Naive B cell (primary cell): Measurements from ENCODE around the gene SHISA7. TPM values are rescaled to one million over a fixed set of nuclear protein-coding genes. Genes with fewer than 3 reads are reported as not detected.

Experiments used
- ATAC-seq, 2 donors: fragments of 150-1000 bp; cut with Tn5 transposase; 2 replicates each; pipeline ENCODE4 v1.10.0; 2021; ENCODE audit warnings: low read depth in 2 of 2, mild to moderate bottlenecking in 2 of 2, moderate library complexity in 2 of 2
- DNase-seq: peaks from one replicate; pipeline ENCODE4 v3.0.0; 2022
- H3K27ac Mint-ChIP-seq, 6 donors: one replicate each; pipeline ENCODE4 v1.8.0; 2020 to 2022; ENCODE audit warnings: mild to moderate bottlenecking in 6 of 6, mixed read lengths in 6 of 6, moderate library complexity in 5 of 6, inconsistent platforms in 2 of 6
- H3K27me3 Mint-ChIP-seq, 3 donors: one replicate each; pipeline ENCODE4 v1.8.0; 2021 to 2022; ENCODE audit warnings: mixed read lengths in 3 of 3, mild to moderate bottlenecking in 1 of 3
- H3K36me3 Mint-ChIP-seq, 2 donors: one replicate each; pipeline ENCODE4 v1.8.0; 2020 to 2022; ENCODE audit warnings: mixed read lengths in 2 of 2, inconsistent platforms in 1 of 2, mild to moderate bottlenecking in 1 of 2
- H3K4me1 Mint-ChIP-seq, 3 donors: one replicate each; pipeline ENCODE4 v1.8.0; 2020 to 2022; ENCODE audit warnings: mixed read lengths in 3 of 3, inconsistent platforms in 1 of 3, mild to moderate bottlenecking in 1 of 3, moderate library complexity in 1 of 3
- H3K4me3 Mint-ChIP-seq, 8 donors: one replicate each; pipeline ENCODE4 v1.8.0; 2020 to 2022; ENCODE audit warnings: mild to moderate bottlenecking in 8 of 8, mixed read lengths in 8 of 8, moderate library complexity in 8 of 8, inconsistent platforms in 2 of 8
- H3K9me3 Mint-ChIP-seq, 7 donors: one replicate each; pipeline ENCODE4 v1.8.0; 2020 to 2022; ENCODE audit warnings: mixed read lengths in 7 of 7, mild to moderate bottlenecking in 5 of 7, inconsistent platforms in 2 of 7, moderate library complexity in 1 of 7
- polyA plus RNA-seq, 6 donors: library from polyadenylated mRNA; unstranded; fragments of 300-500 nt; fragmentation: Illumina TruSeq; gene quantifications; one replicate each; pipeline ENCODE4 v1.2.3, GENCODE V29; 2021; ENCODE audit warnings: low read depth in 6 of 6

Gene SHISA7
- polyA plus RNA-seq = not detected

GRCh38 chr19:55443045-55443823, at the start of gene SHISA7:
SHISA7 (minus strand) TSS chr19:55443300; CDS start chr19:55442863, 437 bp downstream.
- H3K27me3 Mint-ChIP-seq = peaks cover 54 to 76% (median 72%) of the 10 kb centered on the region in 3 donors
- no peak for DNase-seq
- H3K27ac Mint-ChIP-seq = peak within 1 kb of the TSS in 2 of 6 donors; percentile 27 to 32
- H3K36me3 Mint-ChIP-seq = peaks cover 0 to 25% of the 10 kb centered on the region in 2 donors
- peak within 1 kb of the TSS in 6 of 8 donors; percentile 47 to 70 (median 61) for H3K4me3 Mint-ChIP-seq
- peaks cover 22 to 33% (median 32%) of the 10 kb centered on the region in 3 donors for H3K4me1 Mint-ChIP-seq
- H3K9me3 Mint-ChIP-seq = peaks cover 0 to 14% (median 4%) of the 10 kb centered on the region in 7 donors
- ATAC-seq = no peak

GRCh38 chr19:55492362-55492944, 49.4 kb upstream of the SHISA7 start:
- H3K9me3 Mint-ChIP-seq = no peaks in the 10 kb centered on the region
- ATAC-seq (no peak), DNase-seq (no peak)
- H3K27me3 Mint-ChIP-seq = peaks cover 0 to 29% (median 26%) of the 10 kb centered on the region in 3 donors
- H3K4me1 Mint-ChIP-seq = peaks cover 3 to 12% (median 8%) of the 10 kb centered on the region in 3 donors
- H3K36me3 Mint-ChIP-seq = no peaks in the 10 kb centered on the region
- H3K27ac Mint-ChIP-seq = no peak overlapping the region
- H3K4me3 Mint-ChIP-seq = no peak overlapping the region

- Mint-ChIP-seq H3K27ac (peak overlapping the region in 1 of 6 donors; percentile 85), H3K27me3 (peaks cover 0 to 29% (median 26%) of the 10 kb centered on the region in 3 donors), H3K9me3 (no peaks in the 10 kb centered on the region), H3K4me3 (no peak overlapping the region), H3K4me1 (peaks cover 8 to 12% (median 9%) of the 10 kb centered on the region in 3 donors), H3K36me3 (no peaks in the 10 kb centered on the region)
- DNase-seq (no peak), ATAC-seq (no peak)
These were observed 48.7 kb upstream of the SHISA7 start for GRCh38 chr19:55491546-55492360.

GRCh38 chr19:55490478-55491432, 47.7 kb upstream of the SHISA7 start:
- H3K9me3 Mint-ChIP-seq = no peaks in the 10 kb centered on the region
- no peak for ATAC-seq
- no peak overlapping the region for H3K4me3 Mint-ChIP-seq
- H3K4me1 Mint-ChIP-seq = peaks cover 13 to 17% (median 13%) of the 10 kb centered on the region in 3 donors
- no peak for DNase-seq
- H3K27me3 Mint-ChIP-seq = peaks cover 0 to 29% (median 26%) of the 10 kb centered on the region in 3 donors
- H3K36me3 Mint-ChIP-seq = no peaks in the 10 kb centered on the region
- H3K27ac Mint-ChIP-seq = no peak overlapping the region

- Mint-ChIP-seq H3K27me3 (peaks cover 0 to 29% (median 26%) of the 10 kb centered on the region in 3 donors), H3K4me1 (peaks cover 13 to 25% (median 19%) of the 10 kb centered on the region in 3 donors), H3K9me3 (no peaks in the 10 kb centered on the region), H3K27ac (no peak overlapping the region), H3K36me3 (no peaks in the 10 kb centered on the region), H3K4me3 (no peak overlapping the region)
- no peak for DNase-seq
- ATAC-seq = no peak
These were observed 46.8 kb upstream of the SHISA7 start for GRCh38 chr19:55489711-55490477.

- H3K36me3 Mint-ChIP-seq = no peaks in the 10 kb centered on the region
- peaks cover 0 to 24% (median 22%) of the 10 kb centered on the region in 3 donors for H3K27me3 Mint-ChIP-seq
- no peaks in the 10 kb centered on the region for H3K9me3 Mint-ChIP-seq
- DNase-seq (no peak), ATAC-seq (no peak)
- H3K4me1 Mint-ChIP-seq = peaks cover 13 to 20% (median 15%) of the 10 kb centered on the region in 3 donors
- H3K4me3 Mint-ChIP-seq = no peak overlapping the region
- no peak overlapping the region for H3K27ac Mint-ChIP-seq
These were observed 46.0 kb upstream of the SHISA7 start for GRCh38 chr19:55488986-55489710.

- peaks cover 10 to 18% (median 15%) of the 10 kb centered on the region in 3 donors for H3K4me1 Mint-ChIP-seq
- no peaks in the 10 kb centered on the region for H3K36me3 Mint-ChIP-seq
- ATAC-seq (no peak), DNase-seq (no peak)
- peaks cover 0 to 19% (median 18%) of the 10 kb centered on the region in 3 donors for H3K27me3 Mint-ChIP-seq
- H3K4me3 Mint-ChIP-seq = peak within 1 kb of the TSS in 5 of 8 donors; percentile 29 to 74 (median 61)
- H3K27ac Mint-ChIP-seq = peak within 1 kb of the TSS in 5 of 6 donors; percentile 69 to 89 (median 86)
- no peaks in the 10 kb centered on the region for H3K9me3 Mint-ChIP-seq
These were observed 45.0 kb upstream of the SHISA7 start, which contains the start of gene SSC5D for GRCh38 chr19:55487924-55488687. SSC5D (plus strand) TSS chr19:55488436; CDS start chr19:55488590, 154 bp downstream.

- DNase-seq (no peak), ATAC-seq (no peak)
- peaks cover 0 to 10% (median 9%) of the 10 kb centered on the region in 3 donors for H3K27me3 Mint-ChIP-seq
- H3K36me3 Mint-ChIP-seq = no peaks in the 10 kb centered on the region
- peaks cover 10 to 18% (median 14%) of the 10 kb centered on the region in 3 donors for H3K4me1 Mint-ChIP-seq
- H3K9me3 Mint-ChIP-seq = no peaks in the 10 kb centered on the region
- peak overlapping the region in 5 of 8 donors; percentile 22 to 74 (median 42) for H3K4me3 Mint-ChIP-seq
- H3K27ac Mint-ChIP-seq = peak overlapping the region; percentile 67 to 89 (median 82)
These were observed 44.1 kb upstream of the SHISA7 start for GRCh38 chr19:55486971-55487923.

GRCh38 chr19:55486043-55486970, 43.2 kb upstream of the SHISA7 start:
- Mint-ChIP-seq H3K4me1 (peaks cover 10 to 18% (median 12%) of the 10 kb centered on the region in 3 donors), H3K9me3 (no peaks in the 10 kb centered on the region), H3K36me3 (no peaks in the 10 kb centered on the region), H3K27me3 (peaks cover 0 to under 1% (median 0%) of the 10 kb centered on the region in 3 donors), H3K27ac (peak overlapping the region; percentile 68 to 98 (median 90)), H3K4me3 (peak overlapping the region; percentile 22 to 88 (median 76))
- no peak for ATAC-seq
- DNase-seq = no peak
